GM12892 (cell line): ENCODE data around the gene FLNB.

Source experiments
- POLR2A ChIP-seq: IDR thresholded peaks from 2 replicates; pipeline ENCODE4 v1.6.1; 2011; ENCODE audit warnings: low read depth, low read length, control low read depth
- POLR2AphosphoS5 ChIP-seq: IDR thresholded peaks from 2 replicates; pipeline ENCODE4 v1.6.1; 2011; ENCODE audit warnings: low read depth, low read length, control low read depth
- TAF1 ChIP-seq: IDR thresholded peaks from 2 replicates; pipeline ENCODE4 v1.6.1; 2011; ENCODE audit warnings: low read depth, mild to moderate bottlenecking, control low read depth, low read length, borderline replicate concordance

DNA sequence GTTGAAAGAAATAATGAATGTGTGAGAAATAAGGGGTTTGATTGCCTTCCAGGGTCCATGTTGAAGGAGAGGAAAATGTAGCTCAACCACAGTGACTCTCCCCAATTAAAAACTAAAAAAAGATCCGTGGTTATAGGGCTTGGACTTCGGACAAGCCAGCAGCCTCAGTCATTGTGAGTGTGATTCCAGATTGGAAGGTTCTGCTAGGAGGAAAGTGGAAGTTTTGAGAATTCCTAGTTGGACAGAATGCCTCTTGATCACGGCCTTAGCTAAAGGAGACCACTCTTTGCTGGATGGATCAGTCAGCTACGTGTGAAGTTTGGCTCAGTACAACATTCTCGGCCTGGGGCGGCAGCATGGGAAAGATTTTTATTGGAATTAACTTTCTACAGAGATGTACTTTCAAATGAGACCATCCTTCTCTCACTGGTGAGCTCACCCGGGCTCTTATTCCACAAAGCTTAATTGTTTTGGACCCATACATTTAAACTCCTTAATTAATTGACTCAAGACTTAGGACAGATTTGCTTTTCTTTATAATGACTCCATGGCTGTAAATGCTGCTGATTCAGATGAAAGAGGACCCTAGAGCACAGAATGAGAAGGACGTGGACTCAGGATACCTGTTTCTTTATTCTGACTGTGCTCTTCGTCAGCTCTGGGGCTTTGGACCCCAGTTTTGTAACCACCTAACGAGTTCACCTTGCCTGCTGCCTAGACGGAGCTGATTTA is 27.5 kb downstream of the FLNB start:
- TF ChIP-seq TAF1 (no peak), POLR2A (no peak), POLR2AphosphoS5 (no peak)
